ENCODE results near the gene MAT1A.

MAT1A gene

DNA sequence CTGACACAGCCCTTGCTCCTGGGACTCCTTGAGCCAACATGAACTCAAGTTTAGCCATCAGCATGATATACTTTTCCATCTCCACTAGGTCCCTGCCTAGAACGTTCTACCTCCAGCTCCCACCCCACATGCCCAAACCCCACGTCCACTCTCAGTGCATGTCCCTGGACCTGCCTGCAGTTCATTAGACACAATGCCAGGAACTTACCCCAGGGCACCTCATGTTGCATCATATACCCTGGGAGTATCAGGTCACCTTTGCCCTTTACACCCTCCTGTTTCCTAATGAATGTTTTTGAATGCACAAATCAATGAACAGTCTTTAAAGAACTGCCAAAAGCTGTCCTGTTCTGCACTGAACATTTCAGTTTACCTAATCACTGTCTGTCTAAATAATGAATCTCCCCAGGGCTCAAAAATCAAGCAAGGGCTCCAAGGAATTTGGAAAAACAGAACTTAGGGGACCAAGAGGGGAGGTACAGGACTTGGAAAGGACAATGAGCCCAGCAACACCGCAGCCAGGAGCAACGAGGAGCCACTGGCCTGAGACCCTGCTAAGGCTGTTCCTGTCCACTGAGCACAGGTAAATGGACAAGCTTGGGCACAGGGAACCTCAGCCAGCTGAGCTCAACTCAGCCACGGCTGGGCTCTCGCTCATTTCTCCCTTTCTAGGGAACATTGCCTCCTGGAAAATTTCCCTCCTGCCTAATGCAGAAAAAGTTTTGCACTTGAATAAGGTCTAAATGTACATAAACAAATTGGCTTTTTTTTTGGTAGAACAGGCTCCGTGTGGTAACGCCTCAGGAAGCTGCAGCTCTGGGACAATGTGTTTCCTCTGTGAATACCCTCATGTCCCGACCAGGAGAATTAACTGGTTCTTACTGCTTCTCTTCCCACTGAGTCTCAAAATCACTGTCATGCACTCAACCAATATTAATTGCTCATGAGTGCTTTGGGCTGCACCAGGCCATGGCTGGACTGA lies 7.4 kb downstream of the MAT1A start:
- DNase-seq (ENCODE audit: low read depth in 2 of 2): no peak

DNA sequence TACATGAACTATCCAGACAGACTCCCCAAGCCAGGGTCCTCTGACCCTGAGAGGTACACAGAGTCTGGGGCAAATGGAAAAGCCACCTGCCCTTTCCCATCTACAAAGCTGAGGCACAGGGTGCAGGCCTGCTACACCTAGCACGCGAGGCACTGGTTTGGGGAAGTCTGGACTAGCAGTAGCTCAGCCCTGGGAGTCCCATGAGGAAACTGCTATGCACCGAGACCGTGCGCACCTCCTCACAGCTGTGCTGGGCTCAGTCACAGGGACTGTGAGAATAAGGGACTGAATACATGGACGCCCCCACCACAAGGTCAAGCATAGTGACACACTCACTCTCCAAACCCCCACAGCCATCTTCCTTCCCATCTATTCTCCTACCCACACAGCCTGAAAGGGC lies 8.2 kb downstream of the MAT1A start:
- DNase-seq (ENCODE audit: low read depth in 2 of 2): no peak

DNA sequence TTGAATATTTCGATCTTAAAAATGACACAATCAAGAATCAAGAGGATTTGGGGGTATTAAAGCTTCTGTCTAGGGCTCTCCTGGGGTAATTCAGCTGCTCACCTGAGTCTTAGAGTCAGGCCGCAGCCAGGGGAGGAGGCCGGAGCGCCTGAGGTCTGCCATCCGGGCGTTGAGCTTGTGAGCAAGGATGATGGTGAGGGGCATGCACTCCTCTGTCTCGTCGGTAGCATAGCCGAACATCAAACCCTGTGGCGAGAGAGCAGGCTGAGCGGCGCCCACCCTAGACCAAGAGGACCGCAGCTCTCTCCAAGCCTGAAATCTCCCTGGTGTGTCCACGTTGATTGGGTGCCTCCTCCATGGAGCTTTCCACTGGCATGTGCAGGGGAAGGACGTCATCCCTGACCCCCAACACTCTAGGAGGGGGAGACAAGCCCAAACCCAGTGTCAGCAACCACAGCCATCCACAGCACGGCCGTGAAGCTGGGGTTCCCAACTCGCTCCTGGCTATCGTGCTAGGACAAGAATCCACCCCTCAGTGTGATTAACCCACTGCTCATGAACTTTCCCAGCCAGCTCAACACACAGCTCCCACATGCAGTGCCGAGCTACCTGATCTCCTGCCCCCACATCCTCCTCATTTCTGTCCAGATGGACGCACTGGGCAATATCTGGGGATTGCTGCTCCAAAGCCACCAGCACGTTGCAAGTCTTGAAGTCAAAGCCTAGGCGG lies 9.2 kb downstream of the MAT1A start:
- DNase-seq (ENCODE audit: low read depth in 2 of 2): no peak

DNA sequence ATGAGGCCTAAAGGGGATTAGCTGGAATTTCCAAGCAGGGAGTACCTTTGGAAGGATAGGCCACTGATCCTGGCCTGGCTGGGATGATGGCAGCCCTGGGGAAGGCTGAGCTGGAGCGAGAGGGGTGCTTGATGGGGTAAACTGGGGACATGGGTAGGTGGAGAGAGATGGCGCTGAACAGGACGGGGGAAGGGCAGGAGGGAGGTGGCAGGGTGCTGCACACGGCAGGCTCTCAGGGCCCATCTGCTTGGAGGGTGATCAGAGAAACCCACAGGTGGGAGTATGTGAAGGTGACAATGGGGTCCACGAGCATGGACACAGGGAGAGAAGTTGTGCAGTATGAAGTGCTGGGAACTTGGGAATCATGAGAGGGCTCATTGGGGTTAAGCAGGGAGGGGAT lies 10.3 kb downstream of the MAT1A start:
- no peak for DNase-seq (ENCODE audit: low read depth in 2 of 2)

DNA sequence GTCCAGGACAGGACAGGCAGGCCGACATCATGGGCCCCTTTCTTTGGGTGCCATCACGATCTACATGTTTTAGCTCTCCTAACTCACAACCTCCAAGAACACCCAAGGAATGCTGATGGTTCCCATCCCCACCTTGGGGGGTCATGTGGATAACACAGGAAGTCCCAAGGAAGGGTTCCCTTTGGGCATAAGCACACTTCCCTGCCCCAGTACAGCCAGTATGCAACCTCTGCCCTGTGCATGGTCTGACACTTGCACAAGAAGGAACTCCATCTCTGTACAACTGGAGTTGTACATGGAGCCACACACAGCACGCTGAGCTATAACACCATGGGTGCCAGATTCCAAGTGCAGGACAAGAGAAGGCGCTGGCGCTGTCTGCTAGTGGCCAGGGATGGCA lies 11.0 kb downstream of the MAT1A start:
- DNase-seq (ENCODE audit: low read depth in 2 of 2): no peak

DNA sequence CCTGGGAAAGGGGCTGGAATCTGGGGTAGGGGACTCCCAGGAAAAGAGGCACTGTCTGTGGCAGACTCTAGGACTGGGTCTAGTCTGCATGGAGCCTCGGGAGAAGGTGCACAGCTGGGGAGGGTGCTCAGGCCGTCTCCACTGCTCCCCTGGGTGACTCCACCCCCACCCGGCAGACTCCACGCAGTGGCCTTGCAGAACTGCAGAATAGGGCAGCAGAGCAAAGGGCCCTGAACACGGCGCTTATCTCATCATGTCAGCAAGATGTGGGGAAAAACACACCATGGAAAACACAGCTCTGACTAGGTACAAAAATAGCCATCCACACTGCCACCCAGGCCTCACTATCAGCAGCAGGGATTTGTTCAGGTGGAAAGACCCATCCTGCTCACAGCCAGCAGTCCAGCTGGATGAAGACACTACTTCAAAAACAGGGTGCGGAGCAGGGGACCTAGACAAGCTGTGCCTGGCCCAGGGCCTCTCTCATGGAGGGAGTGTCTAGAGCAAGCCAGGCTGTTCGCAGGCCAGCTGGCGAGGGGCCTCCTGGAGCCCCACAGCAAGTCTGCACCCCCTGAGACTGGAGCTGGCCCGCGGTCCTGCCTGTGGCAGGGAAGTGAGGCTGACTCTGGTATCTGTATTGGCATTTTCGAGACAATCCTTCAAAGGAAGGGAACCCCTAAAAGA lies 11.7 kb downstream of the MAT1A start:
- no peak for DNase-seq (ENCODE audit: low read depth in 2 of 2)

DNA sequence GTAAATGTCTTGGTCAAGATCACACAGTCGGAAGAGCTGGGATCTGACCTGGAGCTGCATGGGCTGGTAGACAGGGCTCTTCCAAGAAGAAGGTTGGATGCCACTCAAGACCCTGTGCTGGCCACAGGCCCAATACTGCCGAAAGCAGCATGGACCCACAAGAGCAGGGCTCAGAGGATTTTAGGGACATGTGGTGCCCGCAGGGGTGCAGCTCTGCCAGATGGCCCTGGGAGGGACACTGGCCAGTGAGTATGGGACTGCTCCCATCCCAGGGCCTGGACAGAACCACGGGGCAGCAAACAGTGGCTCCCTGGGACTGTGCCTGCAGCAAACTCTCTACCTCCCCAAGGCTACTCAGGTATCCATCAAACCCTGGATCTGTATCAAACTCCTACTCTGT lies 12.4 kb downstream of the MAT1A start:
- no peak for DNase-seq (ENCODE audit: low read depth in 2 of 2)

DNA sequence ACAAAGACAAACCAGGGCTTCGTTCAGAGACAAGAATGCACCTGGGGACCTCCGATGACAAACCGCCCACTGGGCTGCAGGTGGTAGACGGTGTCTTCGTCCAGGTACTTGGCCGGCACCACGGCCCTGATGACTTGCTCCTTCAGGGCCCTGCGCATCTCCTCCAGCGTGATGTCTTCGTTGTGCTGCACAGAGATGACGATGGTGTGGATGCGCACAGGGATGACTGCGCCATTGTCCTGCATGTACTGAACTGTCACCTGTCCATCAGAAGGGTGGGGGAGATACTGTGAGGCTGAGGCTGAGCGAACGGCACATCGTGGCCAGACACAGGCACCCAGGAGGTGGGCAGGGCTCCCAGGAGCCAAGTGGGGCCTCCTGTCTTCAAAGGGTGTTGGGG lies 13.1 kb downstream of the MAT1A start:
- DNase-seq (ENCODE audit: low read depth in 2 of 2): no peak

DNA sequence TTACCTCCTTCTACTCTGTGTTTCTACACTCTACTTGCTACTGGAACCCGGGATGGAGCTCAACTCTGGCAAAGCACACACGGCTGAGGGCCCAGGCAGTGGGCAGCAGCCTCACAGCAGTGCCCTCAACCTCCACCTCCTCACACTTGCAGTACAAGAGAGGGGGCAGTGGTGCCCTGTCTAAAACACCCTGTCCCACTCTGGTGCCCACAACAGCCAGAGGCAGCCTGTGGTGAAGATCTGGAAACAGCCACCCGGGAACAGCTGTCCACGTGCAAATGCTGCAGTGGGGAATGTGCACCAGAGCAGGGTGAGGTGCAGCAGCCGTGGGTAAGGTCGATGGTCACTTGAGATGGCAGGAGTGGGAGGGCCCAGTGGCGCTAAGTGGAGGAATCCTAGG lies 13.7 kb downstream of the MAT1A start:
- no peak for DNase-seq (ENCODE audit: low read depth in 2 of 2)

DNA sequence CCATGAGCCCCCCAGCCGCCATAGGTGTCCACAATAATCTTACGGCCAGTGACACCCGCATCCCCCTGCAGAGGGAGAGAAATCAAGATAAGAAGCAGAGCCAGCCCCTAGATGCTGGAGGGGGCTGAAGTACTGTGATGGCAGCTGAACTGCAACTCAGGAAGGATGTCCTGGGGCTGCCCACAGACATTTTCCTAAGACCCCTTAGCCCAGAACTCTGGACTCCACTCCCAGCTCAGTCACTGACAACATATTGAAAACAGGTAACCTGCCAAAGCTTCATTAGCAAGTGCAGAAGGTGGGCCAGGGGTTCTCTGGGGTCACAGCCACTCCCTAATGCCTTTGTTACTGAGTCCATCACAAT lies 14.3 kb downstream of the MAT1A start:
- DNase-seq (ENCODE audit: low read depth in 2 of 2): no peak

DNA sequence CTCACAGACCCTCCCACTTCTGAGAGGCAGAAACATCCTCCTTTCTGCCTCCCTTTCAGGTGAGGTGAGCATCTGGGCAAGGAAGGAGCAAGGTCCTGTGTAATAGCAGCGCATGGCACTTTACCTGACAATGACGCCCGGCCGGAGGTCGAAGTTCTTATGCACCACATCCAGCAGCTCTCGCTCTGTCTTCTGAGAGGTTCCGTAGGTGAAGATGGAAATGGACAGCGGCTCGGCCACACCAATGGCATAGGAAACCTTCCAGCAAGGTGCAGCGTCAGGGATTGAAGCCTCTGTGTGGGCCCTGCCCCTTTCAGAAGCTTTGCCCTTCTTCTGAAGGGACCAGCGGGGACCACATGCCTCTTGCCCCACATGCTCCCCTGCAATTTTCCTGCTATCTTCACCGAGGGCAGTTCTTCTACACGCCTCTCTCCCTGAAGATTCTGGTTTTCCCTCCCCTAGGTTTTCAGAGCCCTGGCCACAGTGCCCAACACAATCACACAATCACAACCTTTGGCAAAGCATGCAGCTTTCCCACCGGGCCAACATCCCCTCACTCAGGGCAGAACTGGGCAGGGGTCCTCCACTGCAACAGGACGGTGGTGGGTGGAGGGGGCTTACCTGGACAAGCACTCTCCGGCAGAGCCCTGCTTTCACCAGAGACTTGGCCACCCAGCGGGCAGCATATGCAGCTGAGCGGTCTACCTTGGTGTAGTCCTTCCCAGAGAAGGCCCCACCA lies 14.9 kb downstream of the MAT1A start:
- no peak for DNase-seq (ENCODE audit: low read depth in 2 of 2)

DNA sequence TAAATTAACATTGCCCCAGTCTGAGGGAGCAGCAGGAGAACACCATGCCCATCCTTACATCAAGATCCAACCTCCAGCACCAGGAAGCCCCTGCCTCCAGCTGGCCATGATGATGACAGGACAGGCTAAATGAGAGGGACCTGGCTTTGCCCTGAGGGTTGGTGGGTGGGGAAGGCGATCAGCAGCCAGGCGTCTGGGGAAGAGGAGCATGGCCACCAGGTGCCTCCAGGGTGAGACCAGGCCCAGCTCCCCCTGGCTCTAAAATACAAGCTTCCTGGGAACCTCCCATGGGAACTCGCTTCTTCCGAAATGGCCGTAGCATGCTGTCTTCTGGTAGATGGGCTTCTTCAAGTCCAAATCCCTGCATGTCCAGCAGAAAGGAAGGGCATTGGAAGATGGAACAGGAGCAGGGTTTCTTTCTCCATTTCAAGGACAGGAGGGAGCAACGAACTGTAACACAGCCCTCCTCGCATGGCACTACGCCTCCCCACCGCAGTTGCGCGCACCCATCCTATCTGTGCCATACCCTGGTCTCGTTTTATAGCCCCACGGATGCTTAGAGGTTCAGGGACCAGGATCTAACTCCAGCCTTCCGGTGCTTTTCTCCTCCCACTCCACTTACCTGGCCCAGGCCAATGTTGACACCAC lies 15.8 kb downstream of the MAT1A start:
- DNase-seq (ENCODE audit: low read depth in 2 of 2): no peak

DNA sequence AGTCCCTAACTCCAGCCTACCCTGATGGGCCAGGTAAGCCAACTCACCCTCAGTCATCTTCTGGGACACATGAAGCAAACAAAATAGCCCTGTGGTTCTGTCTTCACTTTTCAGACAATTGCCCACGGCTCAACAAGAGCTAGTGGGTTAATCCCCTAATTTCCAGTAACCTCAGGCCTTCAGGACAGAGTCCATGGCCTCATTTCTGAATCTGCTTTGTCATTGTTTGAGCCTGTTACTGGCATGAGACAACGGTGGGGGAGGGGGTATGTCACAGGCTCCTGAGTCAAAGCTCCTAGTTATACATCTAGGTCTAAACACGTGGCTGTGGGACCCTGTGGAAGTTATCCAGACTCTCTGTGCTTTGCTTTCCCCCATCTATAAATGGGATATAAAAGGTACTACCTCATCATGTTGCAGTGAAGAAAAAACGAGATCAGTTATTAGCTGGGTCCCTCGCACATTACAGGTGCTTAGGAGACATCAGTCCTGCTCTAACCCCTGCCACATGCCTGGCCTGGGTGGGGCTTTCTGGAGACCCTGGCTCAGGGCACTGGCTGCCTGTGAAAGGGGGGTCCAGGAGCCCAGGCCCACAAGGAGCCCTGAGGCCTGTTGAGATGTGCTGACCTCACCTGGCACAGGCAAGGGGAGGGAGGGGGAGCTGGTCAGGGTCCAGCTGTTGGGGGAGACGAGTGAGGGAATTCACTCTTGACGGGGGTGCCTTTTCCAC lies 16.5 kb downstream of the MAT1A start:
- DNase-seq (ENCODE audit: low read depth in 2 of 2): no peak

DNA sequence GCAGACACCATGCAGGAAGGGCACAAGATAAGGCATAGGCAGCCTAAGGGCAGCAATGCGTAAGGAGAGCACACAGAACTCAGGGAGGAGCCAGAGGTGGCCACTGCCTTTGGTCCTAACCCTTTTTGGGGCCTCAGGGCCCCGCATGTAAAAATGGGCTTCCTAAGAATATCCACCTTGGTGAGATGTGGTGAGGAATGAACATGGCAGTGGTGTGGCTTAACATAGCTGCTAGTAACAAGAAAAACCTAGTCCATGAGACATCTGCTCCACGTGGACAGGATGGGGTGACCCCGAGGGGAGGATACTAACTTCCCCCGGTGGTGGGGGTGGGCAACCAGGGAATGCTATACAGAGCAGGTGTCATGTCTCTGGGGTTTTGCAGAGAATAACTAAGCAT lies 18.0 kb downstream of the MAT1A start:
- DNase-seq (ENCODE audit: low read depth in 2 of 2): no peak

DNA sequence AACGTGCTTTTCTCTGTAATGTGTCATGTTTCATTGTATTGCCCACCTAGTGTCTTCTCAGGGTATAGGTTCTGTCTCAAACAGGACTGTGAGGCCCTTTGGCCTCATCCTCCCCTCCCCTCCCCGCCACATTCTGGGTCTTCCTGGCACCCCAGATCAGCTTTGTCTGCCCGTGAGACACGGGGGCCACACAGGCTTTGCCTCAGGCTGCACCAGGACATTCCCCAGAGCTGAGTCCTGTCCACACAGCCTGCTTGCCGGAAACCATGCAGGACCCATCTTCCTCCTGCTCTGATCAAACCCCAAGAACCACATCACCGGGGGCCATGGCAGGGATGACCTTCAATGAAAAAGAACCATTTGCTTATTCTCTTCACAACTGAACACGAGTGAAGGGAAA lies 18.6 kb downstream of the MAT1A start:
- no peak for DNase-seq (ENCODE audit: low read depth in 2 of 2)

DNA sequence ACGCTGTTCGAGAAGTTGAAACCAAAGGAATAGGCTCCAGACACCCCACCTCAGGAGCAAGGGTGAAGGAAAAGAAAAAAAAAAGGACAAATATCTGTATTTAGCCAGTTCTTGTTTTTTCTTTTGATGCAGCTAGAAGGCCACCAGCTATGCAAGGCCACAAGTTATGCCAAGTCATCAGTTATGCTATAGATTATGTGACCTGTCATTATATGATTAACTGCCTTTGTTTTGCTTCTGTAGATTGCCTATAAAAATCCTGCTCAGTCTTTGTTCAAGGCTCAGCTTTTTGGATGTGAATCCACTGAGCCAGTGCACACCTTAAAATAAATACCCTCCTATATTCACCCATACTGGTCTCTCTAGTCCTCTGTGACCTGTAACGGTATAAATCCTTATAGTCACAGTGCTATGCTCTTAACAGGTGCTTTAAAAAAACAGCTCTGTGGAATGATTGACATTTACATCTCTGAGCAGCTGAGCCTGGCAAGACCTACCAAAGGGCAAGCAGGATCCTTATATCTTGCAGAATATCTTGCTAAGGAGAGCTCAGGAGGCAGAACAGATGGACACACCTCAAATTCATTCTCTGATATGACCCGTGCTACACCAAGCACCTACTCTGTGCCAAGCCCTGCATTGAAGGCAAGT lies 20.4 kb downstream of the MAT1A start:
- DNase-seq (ENCODE audit: low read depth in 2 of 2): no peak

DNA sequence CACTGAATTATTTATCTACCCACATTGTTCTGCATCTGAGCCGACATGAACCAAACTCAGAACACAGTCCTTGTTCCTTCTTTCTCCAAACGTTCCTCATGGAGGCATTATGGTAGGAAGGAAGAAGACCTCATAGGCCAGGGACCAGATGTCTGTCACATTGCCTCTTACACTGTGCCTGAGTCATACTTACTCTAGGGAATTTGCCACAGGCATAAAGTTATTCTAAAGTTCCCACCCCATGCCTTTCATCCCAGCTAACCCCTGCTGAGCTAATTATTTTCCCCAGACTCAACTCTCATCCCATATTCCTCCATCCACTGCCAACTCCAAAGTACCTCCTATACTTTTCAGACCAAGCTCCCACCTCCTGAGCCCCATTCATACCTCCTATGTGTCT lies 21.2 kb downstream of the MAT1A start:
- no peak for DNase-seq (ENCODE audit: low read depth in 2 of 2)

DNA sequence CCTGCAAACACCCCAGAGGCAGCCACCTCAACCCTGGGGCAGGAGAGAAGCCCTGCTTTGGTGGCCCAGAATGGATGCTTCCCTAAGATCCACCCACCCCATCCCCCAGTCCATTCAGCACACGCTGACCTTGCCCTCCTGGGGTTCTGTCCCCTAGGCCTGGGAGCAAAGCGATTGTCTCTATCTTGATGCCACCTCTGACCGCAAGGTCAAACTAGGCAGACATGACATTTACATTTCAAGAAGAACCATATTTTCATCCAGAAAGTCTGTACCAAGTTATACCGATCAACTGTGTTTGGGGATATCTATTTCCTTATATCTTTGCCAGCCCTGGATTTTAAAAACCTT lies 23.0 kb downstream of the MAT1A start:
- no peak for DNase-seq (ENCODE audit: low read depth in 2 of 2)

DNA sequence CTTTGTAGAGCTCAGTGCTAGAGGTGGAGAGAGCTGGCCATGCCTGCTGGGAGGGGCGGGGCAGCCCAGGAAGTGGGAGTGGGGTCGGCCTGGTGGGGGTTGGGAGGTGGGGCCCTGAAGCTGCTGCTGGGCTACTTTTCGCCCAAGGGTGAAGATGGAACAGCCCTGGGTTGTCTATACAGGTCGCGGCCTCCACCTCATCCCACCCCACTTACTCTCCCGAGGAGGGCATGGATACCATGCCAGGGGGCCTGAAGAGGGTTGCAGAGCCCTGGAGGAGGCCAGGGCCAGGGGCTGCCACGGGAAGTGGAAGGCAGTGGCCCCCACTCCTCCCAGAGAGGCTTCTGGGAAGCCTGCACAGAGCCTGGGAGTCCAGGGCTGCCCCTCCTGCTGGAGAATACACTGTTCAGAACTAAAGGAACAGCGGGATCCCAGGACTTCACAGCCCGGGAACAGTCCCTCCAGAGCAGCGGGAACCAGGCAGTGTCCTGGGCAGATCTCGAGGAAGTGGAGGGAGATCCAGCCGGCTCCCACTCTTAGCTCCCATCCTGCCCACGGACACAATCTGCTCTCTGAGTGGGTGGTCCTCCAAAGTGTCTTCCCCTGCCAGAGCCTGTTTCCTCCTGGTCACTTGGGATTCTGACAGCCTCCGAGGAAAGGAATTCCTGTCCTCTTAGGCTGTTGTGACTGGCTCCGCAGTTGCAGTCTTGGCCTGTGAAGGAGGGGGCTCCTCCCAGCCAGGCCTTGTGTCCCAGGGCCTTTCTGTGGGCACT lies 23.5 kb downstream of the MAT1A start:
- no peak for DNase-seq (ENCODE audit: low read depth in 2 of 2)

Data from stimulated activated CD4-positive, alpha-beta T cell treated with anti-CD3 and anti-CD28 coated beads, Interleukin-1b, Interleukin-23, amount 100 ng/mL, for 4 hours (primary cell).